Epithelial cell of esophagus (primary cell): Measurements from ENCODE around the gene MBOAT7.
"Not testable (repeated sequence)": the region's sequence is repeated elsewhere in the genome, so short reads cannot be mapped to it uniquely, and the experiment has no call there.

Experiments
- DNase-seq: peaks from one replicate; pipeline ENCODE4 v3.0.0; 2010; ENCODE audit warnings: low read depth
- H3K4me3 ChIP-seq: 2 replicates; pipeline ENCODE4 v1.5.1; 2011; ENCODE audit warnings: mild to moderate bottlenecking, low read length, control low read depth
- TF ChIP-seq, protein P1 (sequence below): IDR thresholded peaks from 2 replicates; pipeline ENCODE4 v1.5.1; 2011; ENCODE audit warnings: low read depth, mild to moderate bottlenecking, low read length, control low read depth, inconsistent platforms; ENCODE audit not compliant: insufficient read depth; ENCODE audit errors: missing control alignments

Gene MBOAT7

DNA sequence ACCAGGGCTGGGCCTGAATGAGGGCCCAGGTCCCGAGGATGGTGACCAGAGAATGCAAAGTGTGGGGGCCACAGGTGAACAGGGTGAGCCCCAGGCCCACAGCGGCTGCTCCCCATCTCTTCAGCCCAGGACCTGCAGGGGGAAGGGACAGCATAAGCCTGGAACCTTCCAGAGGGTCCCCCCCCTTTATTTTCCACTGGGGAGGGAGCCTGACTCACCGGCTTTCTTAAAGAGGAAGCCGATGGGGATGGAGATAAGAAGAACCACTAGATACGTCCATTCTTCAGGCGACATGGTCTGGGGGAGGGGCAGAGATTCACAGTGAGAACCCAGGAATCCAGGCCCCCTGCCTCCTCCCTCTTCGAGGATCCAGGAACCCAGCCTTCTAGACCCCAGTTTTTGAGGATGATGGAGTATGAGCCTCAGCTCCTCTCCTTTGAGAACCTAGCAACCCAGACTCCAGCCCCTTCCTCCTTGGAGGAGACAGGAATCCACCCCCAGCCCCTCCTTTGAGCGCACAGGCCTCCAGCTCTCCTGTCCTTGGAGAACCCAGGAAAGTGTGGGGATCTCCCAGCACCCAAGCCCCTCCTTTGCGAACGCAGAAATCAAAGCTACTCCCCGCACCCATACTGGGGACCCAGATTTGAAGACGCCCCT, 1.0 kb downstream of the MBOAT7 start:
- peak; percentile 26 for DNase-seq
- TF ChIP-seq, protein P1, sequence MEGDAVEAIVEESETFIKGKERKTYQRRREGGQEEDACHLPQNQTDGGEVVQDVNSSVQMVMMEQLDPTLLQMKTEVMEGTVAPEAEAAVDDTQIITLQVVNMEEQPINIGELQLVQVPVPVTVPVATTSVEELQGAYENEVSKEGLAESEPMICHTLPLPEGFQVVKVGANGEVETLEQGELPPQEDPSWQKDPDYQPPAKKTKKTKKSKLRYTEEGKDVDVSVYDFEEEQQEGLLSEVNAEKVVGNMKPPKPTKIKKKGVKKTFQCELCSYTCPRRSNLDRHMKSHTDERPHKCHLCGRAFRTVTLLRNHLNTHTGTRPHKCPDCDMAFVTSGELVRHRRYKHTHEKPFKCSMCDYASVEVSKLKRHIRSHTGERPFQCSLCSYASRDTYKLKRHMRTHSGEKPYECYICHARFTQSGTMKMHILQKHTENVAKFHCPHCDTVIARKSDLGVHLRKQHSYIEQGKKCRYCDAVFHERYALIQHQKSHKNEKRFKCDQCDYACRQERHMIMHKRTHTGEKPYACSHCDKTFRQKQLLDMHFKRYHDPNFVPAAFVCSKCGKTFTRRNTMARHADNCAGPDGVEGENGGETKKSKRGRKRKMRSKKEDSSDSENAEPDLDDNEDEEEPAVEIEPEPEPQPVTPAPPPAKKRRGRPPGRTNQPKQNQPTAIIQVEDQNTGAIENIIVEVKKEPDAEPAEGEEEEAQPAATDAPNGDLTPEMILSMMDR, result no peak
- peak overlapping the region; percentile 67 for H3K4me3 ChIP-seq

DNA sequence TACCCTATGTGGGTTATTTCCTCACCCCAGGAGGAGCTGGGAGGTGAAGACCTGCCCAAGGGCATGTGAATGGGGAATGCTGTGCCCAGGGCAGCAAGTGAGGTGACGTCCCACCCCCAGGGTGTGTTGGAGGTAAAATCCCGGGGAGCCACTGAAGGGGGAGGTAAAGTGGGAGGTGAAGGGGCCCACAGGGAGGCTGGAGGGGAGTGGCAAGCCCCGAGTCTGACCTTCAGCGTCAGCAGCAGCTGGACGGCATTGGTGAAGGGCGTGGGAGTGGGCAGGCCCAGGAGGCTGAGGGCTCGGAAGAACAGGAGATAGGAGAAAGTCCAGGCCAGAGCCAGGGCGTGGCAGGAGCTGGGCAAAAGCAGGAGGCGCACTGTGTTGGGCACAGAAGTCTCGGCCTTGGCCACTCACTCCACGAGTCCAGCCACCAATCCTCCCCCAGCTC, 2.4 kb downstream of the MBOAT7 start:
- H3K4me3 ChIP-seq, result no peak overlapping the region
- TF ChIP-seq, protein P1, result no peak
- DNase-seq, result no peak

DNA sequence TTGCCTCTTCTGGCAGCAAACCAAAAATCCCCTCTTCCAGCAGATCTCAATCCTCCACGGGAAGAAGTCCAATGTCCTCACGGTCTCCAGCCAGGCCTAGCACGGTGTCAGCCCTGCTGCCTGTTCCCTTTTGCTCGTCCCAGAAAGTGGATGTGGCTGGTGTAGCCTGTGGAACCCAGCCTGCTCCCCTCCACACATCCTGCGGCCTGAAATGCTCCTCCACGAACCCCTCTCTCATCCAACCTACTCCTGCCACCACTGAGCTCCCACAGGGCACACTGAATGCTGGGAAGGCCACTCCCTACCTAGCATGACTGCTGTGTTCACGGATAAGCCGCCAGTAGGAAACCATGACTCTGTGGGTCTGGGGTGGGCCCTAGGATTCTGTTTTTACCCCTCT, 3.0 kb downstream of the MBOAT7 start:
- no peak overlapping the region for H3K4me3 ChIP-seq
- TF ChIP-seq, protein P1, result no peak
- no peak for DNase-seq

DNA sequence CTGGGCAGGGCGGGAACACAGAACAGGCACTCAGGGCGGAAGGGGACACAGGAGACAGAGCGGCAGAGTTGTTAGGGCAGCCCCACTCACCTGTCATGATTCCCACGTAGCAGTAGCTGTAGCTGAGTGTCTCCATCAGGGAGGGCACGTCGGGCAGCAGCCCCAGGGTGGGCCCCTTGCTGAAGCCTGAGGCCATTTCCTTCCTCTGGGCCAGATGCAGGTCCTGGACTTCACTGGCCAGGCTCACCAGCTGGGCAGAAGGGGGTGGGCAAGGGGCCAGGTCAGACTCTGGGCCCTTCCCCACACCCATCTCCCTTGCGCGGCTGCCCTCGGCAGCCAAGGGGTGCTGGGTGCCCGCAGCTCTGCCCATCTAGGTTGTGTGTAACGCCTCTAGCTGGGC, 5.9 kb downstream of the MBOAT7 start:
- TF ChIP-seq, protein P1, result no peak
- DNase-seq, result no peak
- H3K4me3 ChIP-seq, result no peak overlapping the region

DNA sequence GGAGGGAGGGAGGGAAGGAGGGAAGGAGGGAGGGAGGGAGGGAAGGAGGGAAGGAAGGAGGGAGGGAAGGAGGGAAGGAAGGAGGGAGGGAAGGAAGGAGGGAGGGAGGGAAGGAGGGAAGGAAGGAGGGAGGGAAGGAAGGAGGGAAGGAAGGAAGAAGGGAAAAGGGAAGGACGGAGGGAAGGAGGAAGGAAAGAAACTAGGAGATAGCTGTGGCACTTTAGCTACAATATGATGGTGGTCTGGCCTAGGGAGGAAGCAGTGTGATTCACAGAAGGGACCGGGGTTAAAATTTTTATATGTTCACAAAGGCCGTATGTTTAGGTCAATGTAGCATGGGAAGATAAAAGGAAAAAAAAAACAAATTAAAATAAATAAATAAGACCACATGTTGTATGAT, 7.5 kb downstream of the MBOAT7 start:
- not testable (repeated sequence) for DNase-seq, H3K4me3 ChIP-seq

DNA sequence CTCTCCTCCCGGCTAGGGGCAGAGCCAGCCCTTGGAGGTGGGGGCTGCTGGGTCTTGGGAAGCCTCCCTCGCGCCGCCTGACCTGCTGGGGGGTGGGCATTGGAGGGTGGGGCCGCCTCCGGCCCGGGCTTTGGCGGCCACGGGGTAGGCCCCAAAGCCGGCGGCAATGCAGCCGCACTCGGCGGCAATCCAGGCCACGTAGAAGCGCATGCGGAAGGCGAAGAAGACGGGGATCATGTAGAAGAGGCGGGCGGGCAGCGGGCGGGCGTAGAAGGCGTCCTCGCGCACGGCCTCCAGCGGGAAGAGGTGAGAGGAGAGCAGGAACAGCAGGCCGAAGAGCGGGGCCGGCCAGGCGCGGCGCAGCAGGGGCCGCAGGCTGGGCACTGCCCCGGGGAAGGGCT, 8.7 kb downstream of the MBOAT7 start:
- DNase-seq, result no peak
- TF ChIP-seq, protein P1, result no peak
- H3K4me3 ChIP-seq, result no peak overlapping the region

DNA sequence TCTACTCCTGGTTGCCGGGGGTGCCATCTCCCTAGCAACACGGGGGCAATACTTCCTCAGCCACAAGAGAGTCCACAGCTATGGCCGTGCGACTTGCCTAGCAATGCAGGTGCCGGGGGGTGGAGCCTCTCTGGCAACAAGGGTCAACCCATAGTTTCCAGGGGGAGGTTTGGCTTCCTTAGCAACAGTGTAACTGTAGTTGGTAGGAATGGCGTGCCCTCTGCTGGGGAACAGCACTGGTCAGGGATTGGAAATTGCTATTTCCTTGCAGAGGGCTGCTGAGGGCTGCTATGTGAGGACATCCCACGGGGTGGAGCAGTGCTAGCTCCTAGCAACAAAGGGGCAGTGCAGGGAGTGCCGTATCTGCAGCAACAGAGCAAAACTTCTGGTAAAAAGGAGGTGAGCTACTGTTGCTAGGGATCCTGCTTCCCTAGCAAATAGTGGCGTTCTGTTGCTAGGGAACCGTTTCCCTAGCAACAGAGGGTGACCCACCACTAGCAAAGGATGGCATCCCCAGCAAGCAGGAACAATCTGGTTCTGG, 9.4 kb downstream of the MBOAT7 start:
- peak; percentile 63 for DNase-seq
- TF ChIP-seq, protein P1, result peak; percentile 47
- no peak overlapping the region for H3K4me3 ChIP-seq
